Neural progenitor cell (in vitro differentiated cells): ENCODE measurements around the gene ELMO1. TPM values are rescaled to one million over a fixed set of nuclear protein-coding genes. Genes with fewer than 3 reads are reported as not detected.

Source experiments
- DNase-seq: peaks from one replicate; pipeline ENCODE4 v3.0.0-alpha.2; 2016; ENCODE audit warnings: low spot score
- H2AFZ ChIP-seq: fragments of 200-600 bp; sonication (generic); replicated peaks from 2 replicates; pipeline ENCODE4 v1.6.1; 2016; ENCODE audit warnings: antibody characterized with exemption
- H3F3A ChIP-seq: fragments of 200-600 bp; sonication (generic); 2 replicates; pipeline ENCODE4 v1.6.1; 2016; ENCODE audit warnings: antibody characterized with exemption, low read depth
- H3K27ac ChIP-seq: fragments of 200-600 bp; sonication (generic); 2 replicates; pipeline ENCODE4 v1.5.1; 2016; ENCODE audit warnings: mild to moderate bottlenecking
- H3K27me3 ChIP-seq: fragments of 200-600 bp; sonication (generic); 2 replicates; pipeline ENCODE4 v1.6.1; 2016; ENCODE audit warnings: mild to moderate bottlenecking, moderate library complexity
- H3K36me3 ChIP-seq: fragments of 200-600 bp; sonication (generic); 2 replicates; pipeline ENCODE4 v1.5.1; 2016
- H3K4me1 ChIP-seq: fragments of 200-600 bp; sonication (generic); 2 replicates; pipeline ENCODE4 v1.6.1; 2016; ENCODE audit warnings: mixed run types
- H3K4me2 ChIP-seq: fragments of 200-600 bp; sonication (generic); 2 replicates; pipeline ENCODE4 v1.6.1; 2016
- H3K4me3 ChIP-seq: fragments of 200-600 bp; sonication (generic); 2 replicates; pipeline ENCODE4 v1.5.1; 2016
- H3K79me2 ChIP-seq: fragments of 200-600 bp; sonication (generic); 2 replicates; pipeline ENCODE4 v1.6.1; 2016; ENCODE audit warnings: low read depth
- H3K9ac ChIP-seq: fragments of 200-600 bp; sonication (generic); 2 replicates; pipeline ENCODE4 v1.6.1; 2016
- H3K9me3 ChIP-seq: fragments of 200-600 bp; sonication (generic); 2 replicates; pipeline ENCODE4 v1.5.1; 2016; ENCODE audit warnings: low read depth
- H4K20me1 ChIP-seq: fragments of 200-600 bp; sonication (generic); 2 replicates; pipeline ENCODE4 v1.6.1; 2016; ENCODE audit warnings: low read depth
- H3K27ac Mint-ChIP-seq: 3 replicates; pipeline ENCODE4 v1.8.0; 2021; ENCODE audit warnings: mixed read lengths
- H3K27me3 Mint-ChIP-seq: 2 replicates; pipeline ENCODE4 v1.8.0; 2022; ENCODE audit warnings: low read depth, mild to moderate bottlenecking, inconsistent platforms, moderate library complexity, mixed read lengths; ENCODE audit not compliant: insufficient read depth
- H3K36me3 Mint-ChIP-seq: 3 replicates; pipeline ENCODE4 v1.8.0; 2021; ENCODE audit warnings: mixed read lengths
- H3K4me1 Mint-ChIP-seq: 3 replicates; pipeline ENCODE4 v1.8.0; 2021; ENCODE audit warnings: mixed read lengths
- H3K4me3 Mint-ChIP-seq: 3 replicates; pipeline ENCODE4 v1.8.0; 2021; ENCODE audit warnings: mild to moderate bottlenecking, moderate library complexity, mixed read lengths
- H3K9me3 Mint-ChIP-seq: 3 replicates; pipeline ENCODE4 v1.8.0; 2020; ENCODE audit warnings: mixed read lengths
- EZH2 ChIP-seq: fragments of 200-600 bp; sonication (generic); IDR thresholded peaks from 2 replicates; pipeline ENCODE4 v1.6.1; 2017; ENCODE audit warnings: antibody characterized with exemption, mild to moderate bottlenecking, moderate library complexity
- EZH2phosphoT487 ChIP-seq: fragments of 200-600 bp; sonication (generic); IDR thresholded peaks from 2 replicates; pipeline ENCODE4 v1.6.1; 2017; ENCODE audit warnings: antibody characterized with exemption
- total RNA-seq: library from RNA; depleted of rRNA; stranded (reverse); fragments of >200 nt; gene quantifications from 2 replicates; pipeline ENCODE4 v1.2.3, GENCODE V29; 2015; ENCODE audit warnings: low replicate concordance
- TF ChIP-seq, protein P1 (sequence below): fragments of 200-600 bp; sonication (generic); IDR thresholded peaks from 2 replicates; pipeline ENCODE4 v1.5.1; 2017; ENCODE audit warnings: antibody characterized with exemption, mild to moderate bottlenecking

ELMO1 gene
- total RNA-seq, 1 donor from 2014 or later: 22.0 TPM

DNA sequence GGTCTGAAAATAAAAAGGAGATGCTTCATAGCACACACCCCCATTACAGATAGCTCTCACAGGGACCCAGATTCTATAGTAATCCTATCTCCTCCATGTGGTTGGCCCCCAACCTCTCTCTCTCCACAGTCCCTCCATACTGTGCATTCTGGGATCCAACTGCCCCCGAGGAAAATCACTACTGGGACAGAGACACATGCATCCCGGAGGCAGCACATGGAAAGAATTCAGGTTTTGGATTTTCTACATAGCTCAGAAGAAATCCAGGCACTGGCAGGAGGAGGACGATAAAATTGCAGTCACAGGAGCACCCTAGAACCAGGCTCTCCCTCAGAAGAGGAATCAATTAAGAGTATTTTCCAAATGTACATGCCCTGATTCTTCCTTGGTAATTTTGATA, 239.5 kb downstream of the ELMO1 start:
- Mint-ChIP-seq H3K9me3 (no peaks in the 10 kb centered on the region), H3K4me1 (peaks cover 20% of the 10 kb centered on the region), H3K4me3 (no peak overlapping the region), H3K27ac (peak overlapping the region; percentile 55), H3K36me3 (peaks cover under 1% of the 10 kb centered on the region), H3K27me3 (peaks cover 5% of the 10 kb centered on the region)
- H2AFZ ChIP-seq: no peak overlapping the region
- no peaks in the 10 kb centered on the region for H3K36me3 ChIP-seq
- no peak for DNase-seq
- no peaks in the 10 kb centered on the region for H3K27me3 ChIP-seq
- H3F3A ChIP-seq: no peaks in the 10 kb centered on the region
- H3K9me3 ChIP-seq: no peaks in the 10 kb centered on the region
- TF ChIP-seq, protein P1, sequence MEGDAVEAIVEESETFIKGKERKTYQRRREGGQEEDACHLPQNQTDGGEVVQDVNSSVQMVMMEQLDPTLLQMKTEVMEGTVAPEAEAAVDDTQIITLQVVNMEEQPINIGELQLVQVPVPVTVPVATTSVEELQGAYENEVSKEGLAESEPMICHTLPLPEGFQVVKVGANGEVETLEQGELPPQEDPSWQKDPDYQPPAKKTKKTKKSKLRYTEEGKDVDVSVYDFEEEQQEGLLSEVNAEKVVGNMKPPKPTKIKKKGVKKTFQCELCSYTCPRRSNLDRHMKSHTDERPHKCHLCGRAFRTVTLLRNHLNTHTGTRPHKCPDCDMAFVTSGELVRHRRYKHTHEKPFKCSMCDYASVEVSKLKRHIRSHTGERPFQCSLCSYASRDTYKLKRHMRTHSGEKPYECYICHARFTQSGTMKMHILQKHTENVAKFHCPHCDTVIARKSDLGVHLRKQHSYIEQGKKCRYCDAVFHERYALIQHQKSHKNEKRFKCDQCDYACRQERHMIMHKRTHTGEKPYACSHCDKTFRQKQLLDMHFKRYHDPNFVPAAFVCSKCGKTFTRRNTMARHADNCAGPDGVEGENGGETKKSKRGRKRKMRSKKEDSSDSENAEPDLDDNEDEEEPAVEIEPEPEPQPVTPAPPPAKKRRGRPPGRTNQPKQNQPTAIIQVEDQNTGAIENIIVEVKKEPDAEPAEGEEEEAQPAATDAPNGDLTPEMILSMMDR: no peak
- TF ChIP-seq EZH2phosphoT487 (no peak), EZH2 (no peak)
- H3K79me2 ChIP-seq: no peaks in the 10 kb centered on the region
- no peak overlapping the region for H3K27ac ChIP-seq
- H4K20me1 ChIP-seq: no peaks in the 10 kb centered on the region
- no peaks in the 10 kb centered on the region for H3K4me1 ChIP-seq
- no peak overlapping the region for H3K4me2 ChIP-seq
- no peak overlapping the region for H3K4me3 ChIP-seq
- H3K9ac ChIP-seq: no peak overlapping the region

DNA sequence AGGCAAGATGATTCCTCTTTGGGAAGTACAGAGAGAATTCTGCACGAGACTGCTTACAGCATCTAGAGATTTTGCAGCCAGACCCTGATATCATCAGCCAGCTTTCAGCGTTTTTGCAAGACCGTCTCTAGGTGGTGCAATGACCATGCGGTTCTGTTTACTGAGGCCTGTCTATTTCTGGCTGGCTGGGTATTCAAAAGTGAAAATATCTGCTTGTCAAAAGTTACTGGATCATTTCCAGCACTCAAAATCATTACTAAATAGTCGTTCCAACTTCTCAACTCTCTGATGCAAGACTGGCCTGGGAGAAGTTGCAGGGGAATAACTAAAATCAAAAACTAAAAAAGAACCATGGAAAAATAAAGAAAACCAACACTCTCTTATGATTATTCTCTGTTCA, 240.1 kb downstream of the ELMO1 start:
- Histone ChIP-seq H3K9me3 (no peaks in the 10 kb centered on the region), H3K36me3 (no peaks in the 10 kb centered on the region), H3K4me1 (no peaks in the 10 kb centered on the region), H3K9ac (no peak overlapping the region), H3K4me3 (no peak overlapping the region), H3K4me2 (no peak overlapping the region), H3K27me3 (no peaks in the 10 kb centered on the region), H3K79me2 (no peaks in the 10 kb centered on the region), H2AFZ (no peak overlapping the region), H4K20me1 (no peaks in the 10 kb centered on the region), H3F3A (no peaks in the 10 kb centered on the region), H3K27ac (no peak overlapping the region)
- no peak overlapping the region for H3K4me3 Mint-ChIP-seq
- no peak overlapping the region for H3K27ac Mint-ChIP-seq
- no peak for TF ChIP-seq EZH2phosphoT487
- TF ChIP-seq, protein P1: peak; percentile 71
- peaks cover 2% of the 10 kb centered on the region for H3K36me3 Mint-ChIP-seq
- peak; percentile 70 for DNase-seq
- H3K9me3 Mint-ChIP-seq: no peaks in the 10 kb centered on the region
- H3K27me3 Mint-ChIP-seq: peaks cover 5% of the 10 kb centered on the region
- peaks cover 20% of the 10 kb centered on the region for H3K4me1 Mint-ChIP-seq

DNA sequence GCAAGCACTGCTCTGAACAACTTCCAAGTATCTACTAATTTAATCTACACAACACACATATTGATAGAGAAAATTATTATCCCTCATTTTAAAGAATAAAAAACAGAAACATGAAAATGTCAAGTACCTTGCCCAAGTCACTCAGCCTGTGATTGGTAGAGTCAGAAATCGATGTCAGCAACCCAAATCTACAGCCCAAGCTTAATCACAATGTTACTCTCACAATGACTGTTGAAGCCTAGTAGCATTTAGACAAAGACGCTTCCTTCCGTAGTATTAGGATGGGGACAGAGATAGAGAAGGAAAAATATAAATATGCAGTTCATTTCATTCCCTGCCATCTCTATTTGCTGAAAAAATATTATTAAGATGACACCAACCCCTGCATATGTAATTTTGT, 242.5 kb downstream of the ELMO1 start:
- H3K36me3 Mint-ChIP-seq: peaks cover 2% of the 10 kb centered on the region
- no peak for DNase-seq
- H3K27ac Mint-ChIP-seq: no peak overlapping the region

More for the DNA sequence above, 242.5 kb downstream of the ELMO1 start:
- H3K9me3 ChIP-seq: no peaks in the 10 kb centered on the region
- no peak overlapping the region for H3K27ac ChIP-seq
- H3K4me2 ChIP-seq: no peak overlapping the region
- H3F3A ChIP-seq: no peaks in the 10 kb centered on the region
- Mint-ChIP-seq H3K27me3 (peaks cover 3% of the 10 kb centered on the region), H3K4me1 (peaks cover 15% of the 10 kb centered on the region), H3K9me3 (no peaks in the 10 kb centered on the region), H3K4me3 (no peak overlapping the region)
- H3K4me1 ChIP-seq: no peaks in the 10 kb centered on the region
- no peaks in the 10 kb centered on the region for H4K20me1 ChIP-seq
- H3K9ac ChIP-seq: no peak overlapping the region
- no peaks in the 10 kb centered on the region for H3K27me3 ChIP-seq
- no peak overlapping the region for H3K4me3 ChIP-seq
- TF ChIP-seq EZH2phosphoT487 (no peak), EZH2 (no peak)
- TF ChIP-seq, protein P1: no peak
- H3K36me3 ChIP-seq: no peaks in the 10 kb centered on the region
- no peaks in the 10 kb centered on the region for H3K79me2 ChIP-seq
- H2AFZ ChIP-seq: no peak overlapping the region
